ENCODE results near the gene ZNF497. TPM values are rescaled to one million over a fixed set of nuclear protein-coding genes. Genes with fewer than 3 reads are reported as not detected.
"Not testable (repeated sequence)": the region's sequence is repeated elsewhere in the genome, so short reads cannot be mapped to it uniquely, and the experiment has no call there.

Gene ZNF497
- total RNA-seq, 1 donor from 2014 or later: 0.53 TPM

DNA sequence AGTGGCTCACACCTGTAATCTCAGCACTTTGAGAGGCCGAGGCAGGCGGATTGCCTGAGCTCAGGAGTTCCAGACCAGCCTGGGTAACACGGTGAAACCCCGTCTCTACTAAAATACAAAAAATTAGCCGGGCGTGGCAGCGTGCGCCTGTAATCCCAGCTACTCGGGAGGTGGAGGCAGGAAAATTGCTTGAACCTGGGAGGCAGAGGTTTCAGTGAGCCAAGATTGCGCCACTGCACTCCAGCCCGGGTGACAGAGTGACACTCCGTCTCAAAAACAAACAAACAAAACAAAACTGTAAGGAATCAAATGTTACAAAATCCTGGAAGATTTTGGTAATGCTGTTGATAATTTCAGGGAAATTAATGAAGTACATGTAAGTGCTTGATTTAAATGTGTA, 14.5 kb downstream of the ZNF497 start:
- DNase-seq (ENCODE audit: low read depth, low spot score): not testable (repeated sequence)

DNA sequence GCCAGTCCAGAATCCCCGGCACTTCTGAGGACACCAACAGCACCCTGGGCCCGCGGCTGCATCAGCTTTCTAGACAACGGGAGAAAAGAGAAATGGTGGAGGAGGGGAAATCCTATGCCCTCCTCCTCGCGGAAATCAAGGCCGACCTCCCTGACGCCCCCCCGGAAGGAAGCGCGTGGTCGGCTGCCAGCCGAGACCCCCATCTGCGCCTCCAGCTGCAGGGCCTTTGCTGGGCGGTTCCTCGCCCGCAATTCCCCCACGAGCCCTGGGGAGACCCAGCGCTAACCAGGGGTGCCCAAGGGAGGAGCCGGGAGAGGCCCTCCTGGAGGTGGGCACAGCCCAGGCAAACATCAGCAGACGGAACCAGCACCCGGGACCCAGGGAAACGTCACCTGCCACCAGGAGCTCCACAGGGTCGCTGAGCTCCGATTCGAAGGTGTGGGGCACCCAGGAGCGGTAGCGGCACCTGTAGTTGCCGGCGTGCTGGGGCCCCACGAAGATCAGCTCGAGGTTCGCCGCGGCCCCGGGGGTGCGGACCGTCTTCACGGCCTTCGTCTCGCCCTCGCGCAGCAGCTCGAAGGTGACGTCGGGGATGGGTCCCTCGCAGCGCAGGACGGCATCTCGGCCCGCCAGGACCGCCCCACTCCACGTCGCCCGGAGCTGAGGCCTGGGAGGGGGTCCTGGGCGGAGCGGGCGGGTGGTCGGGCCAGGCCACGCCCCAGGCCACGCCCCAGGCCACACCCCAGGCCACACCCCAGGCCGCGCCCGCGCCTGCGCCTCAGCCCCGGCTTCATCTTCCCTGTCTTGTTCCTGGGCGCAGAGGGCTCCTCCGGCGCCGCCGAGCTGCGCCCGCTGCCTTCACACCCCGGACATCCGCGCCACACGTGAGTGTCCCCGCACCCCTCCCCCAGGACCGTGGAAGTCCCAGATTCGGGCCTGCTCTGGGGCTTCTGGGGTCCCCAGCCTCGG, 15.3 kb downstream of the ZNF497 start:
- DNase-seq (ENCODE audit: low read depth, low spot score): no peak

- no peak for DNase-seq (ENCODE audit: low read depth, low spot score)
Observed at GRCh38 chr19:58345558-58345957, 17.0 kb downstream of the ZNF497 start.

- no peak for DNase-seq (ENCODE audit: low read depth, low spot score)
Observed at GRCh38 chr19:58338825-58339558, 23.6 kb downstream of the ZNF497 start.

DNA sequence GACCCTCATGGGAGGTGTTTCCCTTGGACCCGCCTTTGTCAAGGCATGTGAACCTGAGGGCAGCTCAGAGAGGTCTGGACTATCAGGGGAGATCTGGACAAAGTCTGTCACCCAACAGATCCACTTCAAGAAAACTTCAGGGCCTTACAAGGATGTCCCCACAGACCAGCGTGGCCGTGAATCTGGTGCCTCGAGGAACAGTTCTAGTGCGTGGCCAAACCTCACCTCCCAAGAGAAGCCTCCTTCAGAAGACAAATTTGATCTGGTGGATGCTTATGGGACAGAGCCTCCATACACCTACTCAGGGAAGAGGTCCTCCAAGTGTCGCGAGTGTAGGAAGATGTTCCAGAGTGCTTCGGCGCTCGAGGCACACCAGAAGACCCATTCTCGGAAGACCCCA, 24.2 kb downstream of the ZNF497 start:
- DNase-seq (ENCODE audit: low read depth, low spot score): no peak

DNA sequence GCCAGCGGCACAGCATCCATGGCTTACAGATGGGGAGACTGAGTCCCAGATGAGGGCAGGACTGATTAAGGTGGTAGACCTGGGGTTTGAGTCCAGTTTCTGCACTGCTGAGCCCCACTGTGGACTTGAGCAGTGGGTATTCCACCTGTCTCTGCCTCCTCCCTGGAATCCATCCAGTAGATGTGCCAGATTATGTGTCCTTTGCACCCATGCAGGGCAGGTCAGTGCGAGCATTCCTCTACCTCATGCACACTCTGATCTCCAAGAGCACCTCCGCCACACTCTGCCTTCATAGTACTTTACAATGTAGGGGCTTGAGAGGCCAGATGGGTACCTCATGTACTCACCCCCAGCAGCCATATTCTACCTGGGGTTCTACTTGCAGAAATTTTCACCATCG, 25.7 kb downstream of the ZNF497 start:
- no peak for DNase-seq (ENCODE audit: low read depth, low spot score)

GRCh38 chr19:58336216-58336615, 26.3 kb downstream of the ZNF497 start:
- no peak for DNase-seq (ENCODE audit: low read depth, low spot score)

DNA sequence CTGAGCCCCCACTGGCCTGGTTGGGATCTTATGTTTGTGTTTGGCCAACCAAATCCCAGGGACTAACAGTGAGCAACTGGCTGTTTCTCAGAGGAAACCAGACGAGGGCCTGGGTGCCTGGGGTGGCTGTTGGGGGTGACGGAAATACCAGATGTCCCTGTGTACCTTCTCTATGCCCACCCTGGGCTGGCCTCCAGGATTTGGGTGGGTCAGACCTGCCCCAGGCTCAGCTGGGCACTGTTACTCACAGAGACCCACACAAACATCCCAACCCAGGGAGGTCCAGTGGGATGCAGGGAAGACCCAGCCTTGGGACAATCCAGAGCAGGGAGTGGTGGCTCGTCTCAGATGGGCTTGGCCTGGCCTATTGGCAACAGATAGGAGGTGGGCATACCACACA, 26.9 kb downstream of the ZNF497 start:
- DNase-seq (ENCODE audit: low read depth, low spot score): no peak

DNA sequence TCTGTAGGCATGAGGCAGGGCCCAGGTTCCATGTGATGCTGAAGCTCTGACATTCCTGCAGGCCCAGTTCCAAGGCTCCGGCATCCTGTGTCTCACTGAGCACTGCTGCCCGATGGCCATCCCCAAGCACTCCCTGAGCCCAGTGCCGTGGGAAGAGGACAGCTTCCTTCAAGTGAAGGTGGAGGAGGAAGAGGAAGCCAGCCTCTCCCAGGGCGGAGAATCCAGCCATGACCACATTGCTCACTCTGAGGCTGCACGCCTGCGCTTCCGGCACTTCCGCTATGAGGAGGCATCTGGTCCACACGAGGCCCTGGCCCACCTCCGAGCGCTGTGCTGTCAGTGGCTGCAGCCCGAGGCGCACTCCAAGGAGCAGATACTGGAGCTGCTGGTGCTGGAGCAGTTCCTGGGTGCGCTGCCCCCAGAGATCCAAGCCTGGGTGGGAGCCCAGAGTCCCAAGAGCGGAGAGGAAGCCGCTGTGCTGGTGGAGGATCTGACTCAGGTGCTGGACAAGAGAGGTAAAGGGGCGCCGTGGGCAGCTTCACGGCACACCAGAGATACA, 27.8 kb downstream of the ZNF497 start:
- DNase-seq (ENCODE audit: low read depth, low spot score): no peak

DNA sequence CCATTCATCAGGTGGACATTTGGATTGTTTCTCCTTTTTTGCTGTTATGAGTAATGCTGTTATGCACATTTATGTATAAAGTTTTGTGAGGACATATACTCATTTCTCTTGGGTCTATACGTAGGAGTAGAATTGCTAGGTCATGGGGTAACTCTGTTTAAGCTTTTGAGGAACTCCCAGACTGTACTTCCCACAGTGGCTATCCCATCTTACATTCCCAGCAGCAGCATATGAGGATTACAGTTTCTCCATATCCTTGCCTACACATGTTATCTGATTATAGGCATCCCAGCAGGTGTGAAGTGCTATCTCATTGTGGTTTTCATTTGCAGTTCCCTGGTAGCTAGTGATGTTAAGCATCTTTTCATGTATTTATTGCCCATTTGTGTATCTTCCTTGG, 29.9 kb downstream of the ZNF497 start:
- DNase-seq (ENCODE audit: low read depth, low spot score): no peak

DNA sequence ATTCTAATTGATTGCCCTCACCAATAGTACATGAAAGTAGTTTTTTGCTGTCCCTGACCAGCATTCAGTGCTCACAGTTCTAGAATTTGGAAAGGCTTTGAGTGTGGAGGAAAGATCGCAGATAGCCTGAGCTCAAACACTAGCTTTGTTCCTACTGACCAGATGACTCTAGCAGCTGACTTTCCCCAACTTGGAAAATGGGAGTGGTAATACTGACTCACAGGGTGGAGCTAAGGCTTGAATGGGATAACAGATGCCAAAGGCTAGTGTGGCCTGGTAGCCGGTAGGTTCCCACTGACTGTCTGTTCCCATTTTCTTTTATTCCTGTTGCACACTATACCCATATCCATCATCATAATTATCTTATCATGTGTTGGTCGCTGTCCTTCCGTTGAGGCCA, 32.1 kb downstream of the ZNF497 start:
- no peak for DNase-seq (ENCODE audit: low read depth, low spot score)

DNA sequence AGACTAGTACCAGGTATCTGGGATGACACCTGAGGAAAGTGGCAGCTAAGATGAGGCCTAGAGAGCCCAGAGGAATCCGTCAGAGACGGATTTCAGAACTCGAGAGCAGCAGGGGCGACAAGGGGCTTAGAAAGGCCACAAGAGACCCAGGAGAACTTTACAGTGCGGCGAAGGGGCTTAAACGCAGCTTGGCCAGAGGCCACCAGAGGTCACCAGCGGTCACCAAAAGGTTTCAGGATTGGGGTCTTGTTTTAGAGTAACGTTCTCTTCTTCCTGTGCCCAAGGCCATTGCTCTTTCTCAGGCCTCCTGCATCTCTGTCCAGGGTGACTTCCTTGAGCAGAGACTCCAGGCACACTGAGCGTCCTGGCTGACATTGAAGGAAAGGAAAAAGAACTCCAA, 33.6 kb downstream of the ZNF497 start:
- DNase-seq (ENCODE audit: low read depth, low spot score): no peak

GRCh38 chr19:58326914-58327726, 35.4 kb downstream of the ZNF497 start, which contains the start of gene ZSCAN22:
Gene ZSCAN22 (plus strand): TSS chr19:58326994. CDS start chr19:58334803, 7,809 bp downstream.
- DNase-seq (ENCODE audit: low read depth, low spot score): peak; percentile 88

DNA sequence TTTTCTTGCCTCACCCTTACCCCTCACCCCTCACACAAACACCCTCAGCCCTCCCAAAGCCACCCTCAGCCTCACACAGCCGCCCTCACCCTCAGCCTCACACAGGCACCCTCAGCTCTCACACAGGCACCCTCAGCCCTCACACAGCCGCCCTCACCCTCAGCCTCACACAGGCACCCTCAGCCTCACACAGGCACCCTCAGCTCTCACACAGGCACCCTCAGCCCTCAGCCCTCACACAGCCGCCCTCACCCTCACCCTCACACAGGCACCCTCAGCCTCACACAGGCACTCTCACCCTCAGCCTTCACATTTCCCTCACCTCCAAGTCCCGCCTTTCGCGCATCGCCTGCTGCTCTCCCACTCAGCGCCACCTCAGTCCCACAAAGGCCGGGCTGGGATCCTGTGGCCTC, 36.0 kb downstream of the ZNF497 start:
- DNase-seq (ENCODE audit: low read depth, low spot score): no peak

GRCh38 chr19:58325311-58326022, 37.1 kb downstream of the ZNF497 start:
- no peak for DNase-seq (ENCODE audit: low read depth, low spot score)

GRCh38 chr19:58319241-58319640, 43.3 kb downstream of the ZNF497 start:
- DNase-seq (ENCODE audit: low read depth, low spot score): no peak

- DNase-seq (ENCODE audit: low read depth, low spot score): no peak
Observed at GRCh38 chr19:58318297-58318696, 44.3 kb downstream of the ZNF497 start.

DNA sequence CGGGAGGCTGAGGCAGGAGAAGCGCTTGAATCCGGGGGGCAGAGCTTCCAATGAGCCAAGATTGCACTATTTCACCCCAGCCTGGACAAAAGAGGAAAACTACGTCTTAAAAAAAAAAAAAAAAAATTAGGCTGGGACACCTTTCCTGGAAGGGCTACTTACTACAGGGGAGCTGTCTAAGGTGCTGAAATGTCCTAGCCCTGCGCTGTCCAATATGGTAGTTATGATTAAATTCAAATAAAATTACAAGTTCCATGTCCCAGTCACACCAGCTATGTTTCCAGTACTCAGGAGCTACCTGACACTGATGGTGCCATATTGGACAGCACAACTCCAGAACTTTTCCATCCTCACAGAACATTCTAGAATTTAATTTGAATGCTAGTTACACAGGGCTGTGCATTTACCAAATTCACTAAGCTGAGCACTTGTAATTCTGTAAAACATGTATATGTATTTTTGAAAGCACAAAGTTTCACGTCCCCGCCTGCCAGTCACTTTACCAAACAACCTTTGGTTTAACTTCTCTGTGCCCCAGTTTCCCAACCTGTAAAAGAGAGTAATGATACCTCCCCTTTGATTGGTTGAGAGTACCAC, 45.0 kb downstream of the ZNF497 start:
- no peak for DNase-seq (ENCODE audit: low read depth, low spot score)

GRCh38 chr19:58315580-58315979, 47.0 kb downstream of the ZNF497 start:
- no peak for DNase-seq (ENCODE audit: low read depth, low spot score)

GRCh38 chr19:58311345-58311865, 51.1 kb downstream of the ZNF497 start:
- no peak for DNase-seq (ENCODE audit: low read depth, low spot score)
